HG03469 (cell line): ENCODE measurements around the gene SLC6A11.

Experiments used
- ATAC-seq: cut with Tn5 transposase; IDR thresholded peaks from one replicate; pipeline ENCODE4 v1.9.1; 2021; ENCODE audit warnings: mild to moderate bottlenecking, moderate library complexity, moderate number of reproducible peaks; ENCODE audit not compliant: unreplicated experiment

The SLC6A11 gene

GRCh38 chr3:10837849-10838248, 21.8 kb downstream of the SLC6A11 start:
- no peak for ATAC-seq

GRCh38 chr3:10839167-10839566, 23.1 kb downstream of the SLC6A11 start:
- no peak for ATAC-seq

GRCh38 chr3:10841100-10841499, 25.1 kb downstream of the SLC6A11 start:
- no peak for ATAC-seq

GRCh38 chr3:10843378-10843777, 27.4 kb downstream of the SLC6A11 start:
- no peak for ATAC-seq

GRCh38 chr3:10845001-10845761, 29.2 kb downstream of the SLC6A11 start:
- ATAC-seq: no peak

- peak; percentile 71 for ATAC-seq
Measured at GRCh38 chr3:10845839-10846656, 30.0 kb downstream of the SLC6A11 start.

- no peak for ATAC-seq
Measured at GRCh38 chr3:10846657-10846975, 30.6 kb downstream of the SLC6A11 start.

- ATAC-seq: no peak
Measured at GRCh38 chr3:10848261-10848660, 32.2 kb downstream of the SLC6A11 start.

GRCh38 chr3:10852066-10852808, 36.2 kb downstream of the SLC6A11 start:
- ATAC-seq: no peak

- ATAC-seq: no peak
Measured at GRCh38 chr3:10855083-10855870, 39.2 kb downstream of the SLC6A11 start.

- ATAC-seq: no peak
Measured at GRCh38 chr3:10855871-10856662, 40.0 kb downstream of the SLC6A11 start.

GRCh38 chr3:10857235-10857634, 41.2 kb downstream of the SLC6A11 start:
- ATAC-seq: no peak

GRCh38 chr3:10858091-10858490, 42.1 kb downstream of the SLC6A11 start:
- ATAC-seq: no peak

GRCh38 chr3:10867384-10867783, 51.4 kb downstream of the SLC6A11 start:
- no peak for ATAC-seq

GRCh38 chr3:10869460-10869859, 53.4 kb downstream of the SLC6A11 start:
- ATAC-seq: no peak

GRCh38 chr3:10870296-10870695, 54.3 kb downstream of the SLC6A11 start:
- ATAC-seq: no peak

- ATAC-seq: no peak
Measured at GRCh38 chr3:10873415-10873814, 57.4 kb downstream of the SLC6A11 start.

GRCh38 chr3:10875914-10876313, 59.9 kb downstream of the SLC6A11 start:
- ATAC-seq: no peak

- no peak for ATAC-seq
Measured at GRCh38 chr3:10876661-10877060, 60.6 kb downstream of the SLC6A11 start.

GRCh38 chr3:10882851-10883250, 66.8 kb downstream of the SLC6A11 start:
- no peak for ATAC-seq
